Measurements from ENCODE around the gene SLC15A5. TPM values are rescaled to one million over a fixed set of nuclear protein-coding genes. Genes with fewer than 3 reads are reported as not detected.

The SLC15A5 gene
- total RNA-seq, 1 donor from 2014 or later = not detected

DNA sequence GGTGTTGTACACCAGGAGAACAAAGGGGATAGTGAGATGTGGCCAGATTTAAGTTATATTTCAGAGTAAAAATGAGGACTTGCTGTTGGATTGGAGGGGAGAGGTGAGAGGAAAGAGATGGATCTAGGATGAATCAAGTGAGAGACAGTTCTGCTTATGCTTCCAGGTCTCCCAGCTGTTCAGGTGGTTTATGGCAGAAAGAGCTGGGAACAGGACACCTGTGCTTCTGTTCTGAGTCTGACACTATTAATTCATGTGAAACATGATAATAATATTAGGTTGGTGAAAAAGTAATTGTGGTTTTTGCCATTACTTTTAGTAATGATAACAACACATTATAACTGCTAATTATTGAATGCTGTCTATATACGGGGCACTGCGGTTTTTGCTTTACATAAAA, 55.7 kb downstream of the SLC15A5 start:
- no peaks in the 10 kb centered on the region for H3K4me1 ChIP-seq
- H3K36me3 ChIP-seq = no peaks in the 10 kb centered on the region
- H3K27me3 ChIP-seq = no peaks in the 10 kb centered on the region
- TF ChIP-seq POLR2A (IDR thresholded peaks at IDR 0.05) (no peak), POLR2AphosphoS5 (IDR thresholded peaks at IDR 0.05; ENCODE audit: insufficient read depth in 1 of 2, low read depth in 1 of 2) (no peak)
- TF ChIP-seq, protein P1, sequence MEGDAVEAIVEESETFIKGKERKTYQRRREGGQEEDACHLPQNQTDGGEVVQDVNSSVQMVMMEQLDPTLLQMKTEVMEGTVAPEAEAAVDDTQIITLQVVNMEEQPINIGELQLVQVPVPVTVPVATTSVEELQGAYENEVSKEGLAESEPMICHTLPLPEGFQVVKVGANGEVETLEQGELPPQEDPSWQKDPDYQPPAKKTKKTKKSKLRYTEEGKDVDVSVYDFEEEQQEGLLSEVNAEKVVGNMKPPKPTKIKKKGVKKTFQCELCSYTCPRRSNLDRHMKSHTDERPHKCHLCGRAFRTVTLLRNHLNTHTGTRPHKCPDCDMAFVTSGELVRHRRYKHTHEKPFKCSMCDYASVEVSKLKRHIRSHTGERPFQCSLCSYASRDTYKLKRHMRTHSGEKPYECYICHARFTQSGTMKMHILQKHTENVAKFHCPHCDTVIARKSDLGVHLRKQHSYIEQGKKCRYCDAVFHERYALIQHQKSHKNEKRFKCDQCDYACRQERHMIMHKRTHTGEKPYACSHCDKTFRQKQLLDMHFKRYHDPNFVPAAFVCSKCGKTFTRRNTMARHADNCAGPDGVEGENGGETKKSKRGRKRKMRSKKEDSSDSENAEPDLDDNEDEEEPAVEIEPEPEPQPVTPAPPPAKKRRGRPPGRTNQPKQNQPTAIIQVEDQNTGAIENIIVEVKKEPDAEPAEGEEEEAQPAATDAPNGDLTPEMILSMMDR (IDR thresholded peaks at IDR 0.05) = no peak
- no peaks in the 10 kb centered on the region for H3K9me3 ChIP-seq
- no peak for DNase-seq (ENCODE audit: extremely low spot score in 2 of 2)
- intact Hi-C loops (cut with DNase I) = loop anchor here (5.0 kb wide), 1 partner anchor 559 kb away; no protein-coding TSS in a partner anchor
- no peak overlapping the region for H3K4me3 ChIP-seq
- H3K27ac ChIP-seq = no peak overlapping the region

DNA sequence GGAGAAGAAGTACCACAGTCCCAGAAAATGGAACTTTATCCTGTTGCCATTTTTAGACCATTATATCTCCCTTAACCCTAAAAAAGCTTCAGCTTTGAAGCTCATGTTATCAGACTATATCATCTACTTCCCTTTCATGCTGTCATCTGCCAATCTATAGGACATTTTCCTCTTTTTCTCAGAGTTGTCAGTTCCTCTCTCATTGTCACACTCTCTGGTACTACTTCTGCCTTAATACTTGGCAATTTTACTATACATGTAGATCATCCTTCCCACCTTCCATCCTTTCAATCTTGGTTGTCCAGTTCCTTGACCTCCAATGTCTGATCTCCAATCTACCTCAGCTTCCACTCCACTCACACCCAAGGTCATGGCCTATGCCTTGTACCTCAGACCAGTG, 57.4 kb downstream of the SLC15A5 start:
- intact Hi-C loops (cut with DNase I) = loop anchor here (5.0 kb wide), 1 partner anchor 558 kb away; no protein-coding TSS in a partner anchor
- Histone ChIP-seq H3K9me3 (no peaks in the 10 kb centered on the region), H3K27me3 (no peaks in the 10 kb centered on the region), H3K36me3 (no peaks in the 10 kb centered on the region), H3K4me1 (no peaks in the 10 kb centered on the region), H3K4me3 (no peak overlapping the region), H3K27ac (no peak overlapping the region)
- TF ChIP-seq, protein P1 (IDR thresholded peaks at IDR 0.05) = no peak
- TF ChIP-seq POLR2A (IDR thresholded peaks at IDR 0.05) = no peak
- no peak for TF ChIP-seq POLR2AphosphoS5 (IDR thresholded peaks at IDR 0.05; ENCODE audit: insufficient read depth in 1 of 2, low read depth in 1 of 2)
- no peak for DNase-seq (ENCODE audit: extremely low spot score in 2 of 2)

DNA sequence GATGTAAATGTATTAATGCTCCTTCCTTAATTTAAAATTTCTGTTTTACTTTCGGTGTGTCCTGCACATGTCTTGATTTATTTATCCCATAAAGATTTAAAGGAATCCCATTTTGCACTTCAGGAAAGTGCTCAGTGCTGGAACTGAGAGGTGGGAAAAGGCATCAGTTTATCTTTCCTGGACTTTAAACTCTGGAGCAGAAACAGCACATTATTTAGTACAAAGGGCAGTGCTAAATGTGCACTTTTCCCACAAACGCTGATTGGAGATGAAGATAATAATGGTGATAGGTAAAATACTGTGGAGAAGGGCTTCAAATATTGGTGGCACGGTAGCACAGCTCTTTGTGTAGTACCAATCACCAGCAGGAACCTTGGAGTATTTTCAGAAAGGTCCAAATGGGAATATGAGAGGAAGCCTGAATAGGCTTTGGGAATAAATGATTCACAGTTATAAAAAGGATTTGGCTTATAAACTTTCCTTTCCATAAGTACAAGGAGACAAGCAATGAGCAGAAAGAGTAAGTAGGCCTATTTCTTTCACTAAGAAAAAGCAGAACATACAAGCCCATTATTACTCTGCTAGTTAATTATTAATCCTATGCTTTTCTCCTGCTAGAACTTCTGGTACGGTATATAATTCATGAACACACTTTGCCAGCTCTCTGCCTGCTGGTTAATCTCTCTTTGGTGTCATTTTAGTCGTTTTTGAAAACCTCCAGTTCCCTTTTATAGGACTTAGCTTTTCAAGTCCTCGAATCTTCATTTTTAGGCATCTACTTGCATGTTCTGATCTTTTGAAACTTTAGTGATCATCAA, 58.3 kb downstream of the SLC15A5 start:
- TF ChIP-seq POLR2AphosphoS5 (IDR thresholded peaks at IDR 0.05; ENCODE audit: insufficient read depth in 1 of 2, low read depth in 1 of 2) (no peak), POLR2A (IDR thresholded peaks at IDR 0.05) (no peak)
- TF ChIP-seq, protein P1 (IDR thresholded peaks at IDR 0.05) = no peak
- Histone ChIP-seq H3K4me1 (no peaks in the 10 kb centered on the region), H3K9me3 (no peaks in the 10 kb centered on the region), H3K36me3 (no peaks in the 10 kb centered on the region), H3K27ac (no peak overlapping the region), H3K4me3 (no peak overlapping the region), H3K27me3 (no peaks in the 10 kb centered on the region)
- DNase-seq (ENCODE audit: extremely low spot score in 2 of 2) = no peak
- intact Hi-C loops (cut with DNase I) = no loop called here

DNA sequence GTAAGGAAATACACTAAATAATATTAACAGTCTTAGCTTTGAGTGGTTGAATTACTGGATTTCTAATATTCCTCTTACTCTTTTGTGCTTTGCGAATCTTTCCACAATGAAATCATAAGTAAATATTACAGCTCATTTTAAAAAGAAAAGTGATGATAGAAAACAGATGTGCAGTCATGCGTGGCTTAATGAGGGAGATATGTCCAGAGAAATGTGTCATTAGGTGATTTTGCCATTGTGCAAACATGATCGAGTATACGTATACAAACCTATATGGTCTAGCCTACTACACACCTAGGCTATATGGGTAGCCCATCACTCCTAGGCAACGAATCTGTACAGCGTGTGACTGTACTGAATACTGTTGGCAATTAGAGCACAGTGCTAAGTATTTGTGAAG, 59.3 kb downstream of the SLC15A5 start:
- intact Hi-C loops (cut with DNase I) = no loop called here
- no peak overlapping the region for H3K4me3 ChIP-seq
- no peak overlapping the region for H3K27ac ChIP-seq
- no peaks in the 10 kb centered on the region for H3K36me3 ChIP-seq
- H3K9me3 ChIP-seq = no peaks in the 10 kb centered on the region
- no peaks in the 10 kb centered on the region for H3K27me3 ChIP-seq
- DNase-seq (ENCODE audit: extremely low spot score in 2 of 2) = no peak
- TF ChIP-seq POLR2AphosphoS5 (IDR thresholded peaks at IDR 0.05; ENCODE audit: insufficient read depth in 1 of 2, low read depth in 1 of 2) (no peak), POLR2A (IDR thresholded peaks at IDR 0.05) (no peak)
- TF ChIP-seq, protein P1 (IDR thresholded peaks at IDR 0.05) = no peak
- H3K4me1 ChIP-seq = no peaks in the 10 kb centered on the region

DNA sequence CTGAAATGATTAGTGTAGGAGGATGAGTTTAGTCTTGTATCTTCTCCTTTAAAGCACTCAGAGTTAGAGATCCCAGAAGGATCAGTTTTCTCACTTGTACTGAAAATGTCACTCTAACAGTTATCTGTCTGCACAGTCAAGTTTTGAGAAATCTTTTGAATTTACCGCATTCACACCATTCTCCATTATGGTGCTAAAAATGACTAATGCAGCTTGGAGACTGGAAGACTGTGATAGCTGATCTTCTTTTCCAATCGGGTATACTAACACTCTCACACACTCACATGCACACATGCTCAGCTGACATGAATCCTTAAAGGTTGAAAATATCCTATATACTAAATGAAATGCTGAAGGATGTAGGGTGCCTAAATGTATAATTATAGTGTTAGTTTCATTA, 65.8 kb downstream of the SLC15A5 start:
- H3K4me1 ChIP-seq = no peaks in the 10 kb centered on the region
- intact Hi-C loops (cut with DNase I) = no loop called here
- TF ChIP-seq, protein P1 (IDR thresholded peaks at IDR 0.05) = no peak
- TF ChIP-seq POLR2AphosphoS5 (IDR thresholded peaks at IDR 0.05; ENCODE audit: insufficient read depth in 1 of 2, low read depth in 1 of 2) = no peak
- TF ChIP-seq POLR2A (IDR thresholded peaks at IDR 0.05) = no peak
- H3K9me3 ChIP-seq = no peaks in the 10 kb centered on the region
- H3K27ac ChIP-seq = no peak overlapping the region
- no peak overlapping the region for H3K4me3 ChIP-seq
- DNase-seq (ENCODE audit: extremely low spot score in 2 of 2) = no peak
- H3K36me3 ChIP-seq = no peaks in the 10 kb centered on the region
- no peaks in the 10 kb centered on the region for H3K27me3 ChIP-seq

All from vagina (tissue), 2 donors.